Cardiac septum (tissue), 1 donor: ENCODE data around the gene SPR. TPM values are rescaled to one million over a fixed set of nuclear protein-coding genes. Genes with fewer than 3 reads are reported as not detected.

Experiments
- DNase-seq: peaks from one replicate; pipeline ENCODE4 v3.0.0-alpha.2; 2020; ENCODE audit warnings: low spot score
- intact Hi-C: fragments of 100-400 bp; cut with DNase I; formaldehyde crosslinking; loops from one replicate; pipeline ENCODE4 v1.14.0; 2022
- long read RNA-seq: library from polyadenylated mRNA; unstranded; transcript quantifications from one replicate; pipeline ENCODE4 v2.0.0, GENCODE V29; 2021
- total RNA-seq: library from RNA; stranded (reverse); fragmentation: NEBNext Ultra II Directional; extraction: Animal tissue kit (Norgen Biotek cat#: 25700); gene quantifications from one replicate; pipeline ENCODE4 v1.2.1, GENCODE V29; 2021
- donor health status: DM: no; HTN: no; CAD: no.

SPR gene
- total RNA-seq = 35.4 TPM
- long read RNA-seq, transcript SPR-201 (3 exons, 1,480 nt) = major isoform, 61 of 70 reads
- long read RNA-seq, partial matches to known transcripts = 6 of 70 reads
- long read RNA-seq, other reads (novel, unspliced or antisense) = 3 of 70 reads

DNA sequence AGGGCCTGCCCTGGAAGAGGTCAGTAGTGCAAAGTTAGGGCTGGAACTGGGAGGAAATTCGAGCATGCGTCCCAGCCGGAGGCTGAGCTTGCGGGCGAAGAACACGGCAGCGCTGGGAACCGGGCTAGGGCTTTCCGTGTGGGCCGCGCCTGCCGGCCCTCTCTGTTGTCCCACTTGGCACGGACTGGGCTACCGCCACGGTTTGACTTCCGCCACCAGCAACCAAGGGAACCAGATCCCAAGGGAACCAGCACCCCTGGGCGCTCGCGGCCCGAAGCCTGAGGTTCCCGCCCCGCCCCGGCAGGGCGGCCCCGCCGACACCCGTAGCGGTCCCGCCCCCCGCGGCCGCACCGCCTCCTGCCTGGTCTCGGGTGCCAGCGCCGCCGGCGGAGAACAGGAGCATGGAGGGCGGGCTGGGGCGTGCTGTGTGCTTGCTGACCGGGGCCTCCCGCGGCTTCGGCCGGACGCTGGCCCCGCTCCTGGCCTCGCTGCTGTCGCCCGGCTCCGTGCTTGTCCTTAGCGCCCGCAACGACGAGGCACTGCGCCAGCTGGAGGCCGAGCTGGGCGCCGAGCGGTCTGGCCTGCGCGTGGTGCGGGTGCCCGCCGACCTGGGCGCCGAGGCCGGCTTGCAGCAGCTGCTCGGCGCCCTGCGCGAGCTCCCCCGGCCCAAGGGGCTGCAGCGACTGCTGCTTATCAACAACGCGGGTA is at the start of gene SPR:
Gene SPR, plus strand, starts transcription at position 377 of the 708 bp plus-strand sequence. Its CDS starts 25 bp downstream, at position 402.
- DNase-seq = peak; percentile 89
- intact Hi-C loops = no loop called here

DNA sequence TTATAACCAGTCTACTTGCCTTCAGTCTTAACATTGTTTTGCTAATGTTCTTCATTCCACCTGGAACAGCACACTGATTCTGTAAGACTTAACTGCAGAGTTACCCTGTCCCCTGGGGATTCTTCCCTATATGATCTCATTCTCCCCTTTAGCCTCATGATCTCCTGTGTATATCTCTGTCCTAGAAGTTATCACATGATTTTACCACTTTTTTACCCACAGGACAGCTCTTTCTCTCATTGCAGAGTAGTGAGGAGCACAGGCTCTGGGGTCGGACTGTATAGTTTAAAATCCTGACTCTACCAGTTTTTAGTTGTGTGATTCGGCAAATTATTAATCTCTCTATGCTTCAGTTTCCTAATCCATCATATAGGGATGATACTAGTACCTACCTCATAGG is 47.1 kb upstream of the SPR start:
- intact Hi-C loops = no loop called here
- no peak for DNase-seq

DNA sequence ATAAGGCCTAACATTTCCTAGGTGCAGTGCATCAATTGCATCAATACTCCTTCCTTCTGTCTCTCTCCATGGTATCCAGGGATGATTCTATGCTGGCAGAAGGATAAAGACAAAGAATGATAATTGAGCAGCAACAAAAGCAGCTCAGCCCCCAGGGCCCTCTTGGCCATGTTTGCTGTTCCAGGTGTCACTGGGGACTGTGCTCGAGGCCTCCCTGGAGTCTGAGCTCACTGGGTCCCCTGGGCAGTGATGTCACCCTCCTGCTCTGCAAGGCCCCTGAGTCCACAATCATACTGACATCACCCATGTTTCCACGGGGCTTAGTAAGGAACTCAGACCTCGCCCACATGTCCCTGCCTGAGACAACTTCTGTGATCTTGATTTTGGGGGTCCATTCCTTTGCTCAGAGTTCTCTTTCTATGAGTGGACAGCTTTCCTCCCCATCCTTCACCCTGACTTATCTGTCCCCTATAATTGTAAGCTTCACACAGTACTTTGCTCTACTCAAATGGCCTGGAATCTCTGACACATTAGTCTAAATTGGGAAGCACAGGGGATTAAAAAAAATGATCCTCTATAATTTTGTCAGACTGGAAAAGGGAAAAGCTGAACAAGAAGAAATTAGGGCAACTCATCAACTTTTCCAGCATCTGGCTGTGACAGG is 45.6 kb upstream of the SPR start:
- no peak for DNase-seq
- intact Hi-C loops = no loop called here

DNA sequence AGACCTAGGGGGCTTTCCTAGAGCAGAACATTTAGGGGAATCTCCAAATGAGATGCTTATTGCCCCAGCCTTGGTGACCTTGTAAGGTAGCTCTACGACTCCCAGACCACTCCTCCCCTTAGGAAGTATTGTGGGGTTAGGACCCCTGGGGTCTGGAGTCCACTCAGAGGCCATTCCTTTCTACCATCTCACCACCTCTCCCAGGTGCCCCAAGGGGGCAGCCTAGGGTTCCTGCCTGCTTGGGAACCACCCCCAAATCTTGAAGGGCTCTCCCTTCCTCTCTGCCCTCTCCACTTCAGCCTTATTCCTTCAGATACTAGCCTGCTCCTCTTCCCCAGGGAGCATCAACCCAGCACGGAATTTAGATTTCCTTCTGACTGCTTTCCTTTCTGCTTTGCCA is 43.9 kb upstream of the SPR start:
- intact Hi-C loops = no loop called here
- no peak for DNase-seq

DNA sequence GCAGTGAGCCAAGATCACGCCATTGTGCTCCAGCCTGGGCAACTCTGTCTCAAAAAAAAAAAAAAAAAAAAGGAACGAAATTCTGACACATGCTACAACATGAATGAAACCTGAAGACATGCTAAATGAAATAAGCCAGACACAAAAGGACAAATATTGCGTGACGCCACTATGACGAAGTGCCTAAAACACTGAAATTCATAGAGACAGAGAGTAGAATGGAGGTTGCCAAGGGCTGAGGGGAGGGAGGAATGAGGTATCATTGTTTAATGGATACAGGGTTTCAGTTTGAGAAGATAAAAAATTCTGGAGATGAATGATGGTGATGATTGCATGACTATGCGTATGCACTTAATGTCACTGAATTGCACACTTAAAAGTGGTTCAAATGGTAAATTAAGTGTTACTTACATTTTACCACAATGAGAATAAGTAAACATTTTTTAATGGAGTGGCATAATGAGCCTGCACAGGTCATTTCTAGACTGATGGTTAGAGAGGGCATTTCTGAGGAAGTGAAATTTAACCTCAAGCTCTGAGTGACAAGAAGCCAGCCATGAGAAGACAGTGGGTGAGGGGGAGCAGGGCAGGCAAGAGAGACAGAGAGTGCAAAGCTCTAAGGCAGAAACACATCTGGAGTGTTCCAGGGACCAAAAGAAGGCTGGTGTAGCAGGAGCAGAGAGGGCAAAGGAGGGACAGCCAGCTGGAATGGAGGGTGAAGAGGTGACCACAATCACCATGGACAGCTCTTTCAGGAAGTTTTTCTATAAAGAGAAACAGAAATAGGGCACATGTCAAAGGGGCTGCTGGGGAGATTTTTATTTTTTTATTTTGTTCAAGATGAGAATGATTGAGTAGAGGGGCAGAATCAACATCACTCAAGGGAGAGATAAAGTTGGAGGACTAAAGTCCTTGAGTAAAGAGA is 40.8 kb upstream of the SPR start:
- DNase-seq = no peak
- intact Hi-C loops = no loop called here

DNA sequence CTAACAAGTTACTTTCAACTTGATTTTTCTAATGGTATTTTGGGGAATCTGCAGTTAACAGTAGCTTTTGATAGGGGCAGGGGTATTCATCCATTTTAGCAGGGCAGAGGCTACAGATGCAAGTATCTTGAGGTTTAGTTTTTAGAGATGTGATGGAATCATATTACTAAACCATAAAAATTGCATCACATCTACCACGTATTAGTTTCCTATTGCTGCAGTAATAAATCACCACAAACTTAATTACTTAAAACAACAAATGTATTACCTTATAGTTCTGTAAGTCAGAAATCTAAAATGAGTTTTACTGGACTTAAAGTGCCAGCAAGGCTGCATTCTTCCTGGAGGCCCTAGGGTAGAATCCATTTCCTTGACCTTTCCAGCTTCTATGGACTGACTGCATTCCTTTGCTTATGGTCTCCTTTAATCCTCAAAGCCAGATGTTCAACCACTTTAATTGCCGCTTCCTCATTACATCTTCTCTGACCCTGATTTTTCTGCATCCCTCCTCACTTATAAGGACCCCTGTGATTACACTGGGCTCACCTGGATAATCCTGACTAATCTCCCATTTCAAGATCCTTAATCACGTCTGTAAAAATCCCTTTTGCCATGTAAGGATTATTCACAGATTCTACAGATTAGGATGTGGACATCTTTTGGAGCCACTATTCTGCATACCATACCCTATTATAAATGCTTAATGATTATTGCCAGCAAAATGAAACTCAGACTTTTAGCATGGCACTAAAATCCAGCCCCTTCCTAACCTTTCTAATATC is 39.5 kb upstream of the SPR start:
- intact Hi-C loops = no loop called here
- DNase-seq = no peak

DNA sequence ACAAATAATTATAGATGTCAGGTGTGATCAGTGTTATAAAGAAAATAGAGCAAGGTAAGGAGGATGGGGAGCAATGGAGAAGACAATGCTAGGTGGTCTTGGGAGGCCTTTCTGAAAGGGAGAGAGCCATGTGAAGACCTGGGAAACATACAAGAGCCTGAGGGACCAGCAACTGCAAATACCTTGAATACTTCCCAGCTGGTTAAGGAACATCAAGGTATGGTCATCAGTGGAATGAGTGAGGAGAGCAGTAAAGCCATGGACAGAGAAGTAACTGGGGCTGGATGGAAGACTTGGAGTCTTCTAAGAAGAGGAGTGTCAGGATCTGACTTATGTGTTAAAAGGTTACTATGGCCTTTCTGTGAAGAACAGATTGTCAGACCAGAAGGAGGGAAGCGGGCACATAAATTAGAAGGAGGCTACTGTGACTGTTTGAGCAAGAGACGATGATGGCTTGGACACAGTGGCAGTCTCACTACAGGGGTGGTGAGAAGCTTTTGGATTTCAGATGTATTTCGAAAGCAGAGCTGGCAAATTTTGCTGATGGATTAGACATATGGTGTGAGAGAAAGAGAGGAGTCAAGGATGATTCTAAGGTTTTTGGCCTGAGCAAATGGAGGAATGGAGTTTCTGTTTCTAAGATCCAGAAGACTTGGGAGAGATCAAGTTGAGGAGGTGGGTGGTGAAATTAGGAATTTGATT is 38.6 kb upstream of the SPR start:
- intact Hi-C loops = no loop called here
- DNase-seq = no peak

DNA sequence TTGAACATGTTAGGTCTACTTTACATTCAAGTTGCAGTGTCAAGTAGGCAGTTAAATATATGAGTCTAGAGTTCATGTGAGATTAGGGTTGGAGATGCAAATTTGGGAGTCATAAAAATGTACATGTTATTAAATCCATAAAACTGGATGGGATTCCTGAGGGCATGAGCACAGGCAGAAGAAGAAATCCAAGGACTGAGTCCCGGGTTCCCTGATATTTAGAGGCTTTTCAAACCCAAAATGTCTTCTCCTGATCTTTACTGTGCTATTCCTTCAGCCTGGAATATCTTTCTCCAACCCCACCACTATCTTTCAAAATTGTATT is 38.1 kb upstream of the SPR start:
- intact Hi-C loops = no loop called here
- no peak for DNase-seq

DNA sequence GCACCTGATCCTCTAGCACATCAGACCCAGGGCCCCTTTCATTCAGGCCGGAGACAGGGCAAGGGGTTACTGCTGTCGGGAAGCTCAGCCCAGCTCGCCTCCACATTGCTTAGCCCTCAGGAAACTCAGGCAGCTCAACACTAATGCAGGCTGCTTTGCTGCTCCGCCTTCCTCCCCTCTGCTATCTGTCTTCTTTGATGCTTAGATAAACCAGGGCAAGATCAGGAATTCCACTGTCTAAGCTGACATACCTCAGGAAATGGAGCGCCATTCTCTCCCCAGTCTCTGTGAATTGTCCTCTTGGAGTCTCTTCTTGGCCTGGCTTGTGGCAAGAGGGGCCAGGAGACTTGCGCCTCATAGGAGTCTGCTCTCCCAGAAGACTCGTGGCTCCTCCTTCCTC is 35.9 kb upstream of the SPR start:
- intact Hi-C loops = no loop called here
- DNase-seq = no peak

DNA sequence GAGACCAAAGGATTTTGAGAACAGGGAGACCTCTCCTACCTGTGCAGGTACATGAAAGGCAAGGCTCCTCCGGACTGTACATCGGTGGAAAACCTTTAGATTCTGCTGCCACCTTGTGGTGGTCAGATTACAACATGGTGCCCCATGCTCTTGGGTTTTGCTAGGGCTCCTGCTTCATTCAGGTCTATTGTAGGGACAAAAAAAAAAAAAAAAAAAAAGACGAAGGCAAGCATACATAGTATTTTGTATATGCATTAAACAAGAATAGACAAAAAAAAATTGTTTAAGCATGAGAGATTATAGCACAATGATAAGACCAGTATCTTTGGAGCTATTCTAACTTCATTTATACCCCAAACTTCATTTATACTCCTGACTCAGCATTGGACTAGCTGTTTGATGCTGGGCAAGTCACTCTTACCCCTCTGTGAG is 27.4 kb upstream of the SPR start:
- DNase-seq = no peak

DNA sequence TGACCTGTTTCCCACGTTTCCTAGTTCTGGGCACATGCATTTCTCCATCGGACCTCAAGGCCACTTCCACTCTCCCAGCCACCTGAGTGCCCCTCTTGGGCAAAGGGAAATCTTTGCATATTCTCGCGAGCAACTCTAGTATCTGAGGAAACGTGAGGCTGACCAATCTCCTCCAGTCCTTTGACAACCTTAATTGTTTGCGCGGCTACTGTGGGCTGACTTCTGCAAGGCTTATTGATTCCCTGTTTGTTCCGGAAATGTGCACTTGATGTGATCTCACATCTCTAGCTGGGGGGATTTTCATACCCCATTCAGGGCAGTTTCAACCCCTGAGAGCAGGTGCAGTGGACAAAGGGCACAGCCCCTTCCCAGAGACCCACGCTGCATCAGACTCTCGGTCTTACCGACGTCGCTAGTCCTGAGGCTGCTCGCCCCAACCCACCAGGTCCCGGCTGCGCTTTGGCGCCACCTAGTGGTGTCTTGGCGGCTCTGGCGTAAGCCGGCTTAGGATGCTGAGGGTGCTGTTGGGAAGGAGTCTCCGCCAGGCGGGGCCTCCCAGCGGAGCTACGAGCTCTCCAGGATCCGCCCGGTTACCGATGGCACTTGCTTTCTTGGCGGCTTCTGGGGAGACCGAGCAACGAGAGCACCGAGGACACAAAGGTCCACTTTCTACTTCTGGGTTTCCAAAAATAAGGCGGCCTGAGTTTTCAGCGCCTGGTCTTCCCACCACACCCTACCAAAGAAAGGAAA is 24.8 kb upstream of the SPR start:
- intact Hi-C loops = loop anchor here (1.0 kb wide), 1 partner anchor 91 kb away; no protein-coding TSS in a partner anchor

More for the DNA sequence above, 27.4 kb upstream of the SPR start:
- intact Hi-C loops = no loop called here

DNA sequence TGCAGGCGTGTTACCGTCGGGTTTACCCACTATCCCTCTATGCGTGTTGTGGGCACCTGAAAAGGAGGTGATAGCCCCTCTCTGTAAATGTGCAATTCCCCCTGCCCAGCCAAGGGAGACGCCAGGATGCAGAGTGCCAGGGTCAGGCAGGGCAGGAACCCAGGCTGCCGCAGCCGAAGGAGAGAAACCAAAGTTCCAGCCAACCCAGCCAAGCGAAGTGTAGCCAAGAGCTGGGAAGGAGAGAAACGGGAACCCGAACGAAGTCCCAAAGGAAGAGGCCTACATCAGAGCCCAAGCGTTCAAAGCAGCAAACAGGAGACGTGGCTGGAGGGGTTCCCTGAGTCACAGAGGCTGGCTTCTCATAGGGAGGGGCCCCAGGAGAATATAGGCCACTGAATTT is 24.2 kb upstream of the SPR start:
- intact Hi-C loops = no loop called here
- DNase-seq = no peak

More for the DNA sequence above, 24.8 kb upstream of the SPR start:
- peak; percentile 94 for DNase-seq

DNA sequence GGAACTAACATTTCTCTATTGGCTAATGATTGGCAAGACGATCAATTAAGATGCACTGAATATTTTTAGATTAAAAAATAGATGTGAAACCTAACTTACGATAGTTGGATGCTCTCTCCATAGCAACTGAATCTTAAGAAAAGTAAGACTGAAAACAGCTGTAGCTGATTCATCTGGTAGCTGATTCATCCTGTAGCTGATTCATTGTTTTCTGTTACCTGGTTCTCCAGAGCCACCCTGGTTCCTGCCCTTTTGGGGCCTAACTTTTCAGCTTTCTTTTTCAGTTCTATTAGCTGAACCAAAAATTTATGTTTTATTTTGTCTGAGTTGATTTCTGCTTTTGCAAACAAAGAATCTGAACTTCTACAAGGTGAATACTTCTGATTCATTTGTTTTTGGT is 22.7 kb upstream of the SPR start:
- intact Hi-C loops = no loop called here
- DNase-seq = no peak

DNA sequence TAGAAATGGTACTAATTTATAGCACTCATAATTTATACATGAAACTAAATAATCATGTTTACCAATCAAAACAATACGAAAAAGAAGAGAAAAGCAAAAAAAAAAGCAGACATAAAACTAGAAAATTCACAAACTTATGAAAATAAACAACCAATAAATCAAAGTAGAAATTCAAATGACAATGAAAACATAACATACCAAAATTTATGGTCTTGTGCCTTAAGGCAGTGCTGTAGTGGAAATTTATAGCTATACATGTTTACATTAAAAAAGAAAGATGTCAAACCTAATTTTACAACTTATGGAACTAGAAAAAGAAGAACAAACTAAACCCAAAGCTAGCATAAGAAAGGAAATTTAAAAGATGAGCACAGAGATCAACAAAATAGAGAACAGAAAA is 16.1 kb upstream of the SPR start:
- no peak for DNase-seq
- intact Hi-C loops = no loop called here

DNA sequence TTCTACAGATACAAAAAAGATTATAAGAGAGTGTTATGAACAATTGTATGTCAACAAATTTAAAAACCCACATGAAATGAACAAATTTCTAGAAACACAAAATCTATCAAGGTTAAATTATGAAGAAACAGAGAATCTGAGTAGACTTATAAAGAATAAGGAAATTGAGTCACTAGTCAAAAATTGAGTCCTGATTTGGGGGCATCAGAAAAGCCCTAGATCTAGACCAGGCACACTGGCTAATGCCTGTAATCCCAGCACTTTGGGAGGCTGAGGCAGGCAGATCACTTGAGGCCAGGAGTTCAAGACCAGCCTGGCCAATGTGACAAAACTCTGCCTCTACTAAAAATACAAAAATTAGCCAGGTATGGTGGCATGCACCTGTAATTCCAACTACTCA is 15.3 kb upstream of the SPR start:
- DNase-seq = no peak
- intact Hi-C loops = no loop called here

DNA sequence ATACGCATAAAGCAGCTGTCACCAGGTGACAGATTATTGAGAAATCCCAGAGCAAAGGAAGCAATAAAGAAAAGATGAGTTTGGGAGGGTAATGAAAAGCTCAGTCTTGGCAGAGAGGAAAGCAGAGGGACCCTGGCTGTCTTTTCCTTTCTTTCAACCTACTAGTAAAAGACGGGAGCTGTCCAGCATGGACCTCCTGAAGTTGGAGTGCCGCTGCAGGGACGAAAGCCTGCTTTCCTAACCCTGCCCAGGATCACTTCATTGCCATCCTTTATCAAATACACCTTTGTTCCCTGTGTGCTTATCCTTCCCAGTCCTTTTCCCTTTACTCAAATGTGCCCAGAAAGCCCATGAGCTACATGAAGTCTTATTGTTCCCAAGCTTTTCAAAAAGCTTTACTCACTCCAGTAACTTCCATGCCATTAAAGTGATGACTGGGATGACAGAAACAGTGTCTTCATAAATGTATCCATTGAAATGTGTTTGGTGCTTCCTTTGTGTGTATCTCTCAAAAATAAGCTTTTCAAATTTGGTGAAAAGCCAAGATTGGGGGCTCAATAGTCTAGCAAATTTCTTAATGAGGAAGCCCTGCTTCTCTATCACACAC is 3.7 kb upstream of the SPR start:
- intact Hi-C loops = no loop called here
- no peak for DNase-seq

DNA sequence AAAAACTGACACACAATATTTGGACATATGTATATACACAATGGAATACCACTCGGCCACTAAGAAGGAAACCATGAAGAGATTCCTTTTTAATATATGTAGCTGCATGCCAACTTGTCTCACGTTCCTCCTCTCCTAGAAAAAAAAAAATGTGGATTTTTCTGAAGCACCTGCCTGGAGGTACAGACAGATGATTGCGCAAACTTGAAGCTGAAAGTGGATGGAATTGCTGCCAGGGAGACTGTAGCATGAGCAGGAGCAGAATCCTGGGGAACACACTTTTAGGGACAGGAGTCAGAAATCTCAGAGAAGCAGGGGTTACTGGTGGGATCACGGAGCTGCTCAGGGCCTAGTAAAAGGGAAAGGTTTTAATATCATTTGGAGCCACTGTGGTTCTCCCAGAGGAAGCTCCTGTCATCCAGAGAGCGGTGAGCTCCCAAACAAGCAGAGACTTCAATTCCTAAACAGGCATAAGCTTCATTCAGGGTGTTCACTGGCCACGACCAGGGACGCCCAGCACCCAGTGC is 640 bp upstream of the SPR start:
- no peak for DNase-seq
- intact Hi-C loops = no loop called here
